CD4-positive, CD25-positive, alpha-beta regulatory T cell (primary cell): ENCODE data around the gene CRIP2. TPM values are rescaled to one million over a fixed set of nuclear protein-coding genes. Genes with fewer than 3 reads are reported as not detected.

Experiments
- ATAC-seq, 2 donors: fragments of 150-1000 bp; cut with Tn5 transposase; one replicate each; pipeline ENCODE4 v1.10.0; 2021; ENCODE audit warnings: low read depth in 2 of 2, moderate number of reproducible peaks in 2 of 2, moderate library complexity in 1 of 2
- DNase-seq, 3 donors: peaks; one replicate each; pipeline versions ENCODE4 v3.0.0 to v3.0.0-alpha.2; 2012 to 2022; ENCODE audit warnings: mixed read lengths in 1 of 3
- H3K27ac ChIP-seq: one replicate; pipeline ENCODE4 v1.7.0; 2013; ENCODE audit warnings: mild to moderate bottlenecking, low read length; ENCODE audit not compliant: insufficient read depth, poor library complexity, severe bottlenecking
- H3K27me3 ChIP-seq: one replicate; pipeline ENCODE4 v1.7.0; 2013; ENCODE audit warnings: low read length; ENCODE audit not compliant: control insufficient read depth, insufficient read depth
- H3K36me3 ChIP-seq: one replicate; pipeline ENCODE4 v1.7.0; 2013; ENCODE audit warnings: mild to moderate bottlenecking, low read length, moderate library complexity; ENCODE audit not compliant: control insufficient read depth, insufficient read depth
- H3K4me1 ChIP-seq: 2 replicates; pipeline ENCODE4 v1.7.0; 2013; ENCODE audit warnings: mild to moderate bottlenecking, low read length; ENCODE audit not compliant: insufficient read depth, control insufficient read depth, poor library complexity, severe bottlenecking
- H3K4me3 ChIP-seq: one replicate; pipeline ENCODE4 v1.7.0; 2013; ENCODE audit warnings: low read depth, mild to moderate bottlenecking, low read length, moderate library complexity
- H3K9me3 ChIP-seq, 2 experiments: 1 replicate in 1 of 2; 2 replicates in 1 of 2; pipeline ENCODE4 v1.7.0; 2013; ENCODE audit warnings: low read length in 2 of 2, mild to moderate bottlenecking in 1 of 2, moderate library complexity in 1 of 2; ENCODE audit not compliant: control insufficient read depth in 2 of 2
- H3K27ac Mint-ChIP-seq, 3 donors: one replicate each; pipeline ENCODE4 v1.8.0; 2020 to 2022; ENCODE audit warnings: mild to moderate bottlenecking in 3 of 3, mixed read lengths in 3 of 3, moderate library complexity in 2 of 3
- H3K27me3 Mint-ChIP-seq: one replicate; pipeline ENCODE4 v1.8.0; 2022; ENCODE audit warnings: mild to moderate bottlenecking, mixed read lengths
- H3K36me3 Mint-ChIP-seq: one replicate; pipeline ENCODE4 v1.8.0; 2020; ENCODE audit warnings: mixed read lengths
- H3K4me1 Mint-ChIP-seq, 4 donors: one replicate each; pipeline ENCODE4 v1.8.0; 2020 to 2022; ENCODE audit warnings: mixed read lengths in 4 of 4, mild to moderate bottlenecking in 1 of 4
- H3K4me3 Mint-ChIP-seq, 4 donors: one replicate each; pipeline ENCODE4 v1.8.0; 2020 to 2022; ENCODE audit warnings: mild to moderate bottlenecking in 4 of 4, mixed read lengths in 4 of 4, moderate library complexity in 3 of 4
- H3K9me3 Mint-ChIP-seq, 7 donors: one replicate each; pipeline ENCODE4 v1.8.0; 2020 to 2022; ENCODE audit warnings: mixed read lengths in 7 of 7, mild to moderate bottlenecking in 3 of 7, moderate library complexity in 2 of 7
- polyA plus RNA-seq, 4 donors: library from polyadenylated mRNA; unstranded; fragments of 300-500 nt; fragmentation: Illumina TruSeq; gene quantifications; one replicate each; pipeline ENCODE4 v1.2.3, GENCODE V29; 2021
- total RNA-seq: library from RNA; stranded (reverse); gene quantifications from one replicate; pipeline ENCODE4 v1.2.3, GENCODE V29; 2022

The CRIP2 gene
- total and polyA plus RNA-seq, 5 donors from 2014 or later = 12.0 to 131 (median 37.1) TPM

- H3K4me1 ChIP-seq = peaks cover 41% of the 10 kb centered on the region
- peaks cover 48% of the 10 kb centered on the region for H3K27me3 Mint-ChIP-seq
- DNase-seq (no peak), ATAC-seq (no peak)
- H3K36me3 ChIP-seq = no peaks in the 10 kb centered on the region
- peaks cover 0 to 19% (median 6%) of the 10 kb centered on the region in 4 donors for H3K4me1 Mint-ChIP-seq
- H3K9me3 ChIP-seq = no peaks in the 10 kb centered on the region
- no peaks in the 10 kb centered on the region for H3K9me3 Mint-ChIP-seq
- no peak overlapping the region for H3K4me3 ChIP-seq
- peak overlapping the region; percentile 44 to 70 (median 48) for H3K4me3 Mint-ChIP-seq
- no peak overlapping the region for H3K27ac ChIP-seq
- no peak overlapping the region for H3K27ac Mint-ChIP-seq
- no peaks in the 10 kb centered on the region for H3K36me3 Mint-ChIP-seq
- peaks cover 3% of the 10 kb centered on the region for H3K27me3 ChIP-seq
Measured at GRCh38 chr14:105525326-105525725, 50.7 kb downstream of the CRIP2 start.

- H3K9me3 ChIP-seq = no peaks in the 10 kb centered on the region
- Mint-ChIP-seq H3K4me1 (peaks cover 0 to 19% (median 6%) of the 10 kb centered on the region in 4 donors), H3K27ac (peak within 1 kb of the TSS in 1 of 3 donors; percentile 31), H3K36me3 (no peaks in the 10 kb centered on the region), H3K9me3 (peaks cover 0 to 2% (median 0%) of the 10 kb centered on the region in 7 donors), H3K27me3 (peaks cover 48% of the 10 kb centered on the region), H3K4me3 (peak within 1 kb of the TSS; percentile 44 to 81 (median 72))
- no peak within 1 kb of the TSS for H3K4me3 ChIP-seq
- H3K27me3 ChIP-seq = peaks cover 3% of the 10 kb centered on the region
- no peaks in the 10 kb centered on the region for H3K36me3 ChIP-seq
- DNase-seq (peak in 1 of 3 donors; percentile 41), ATAC-seq (no peak)
- no peak within 1 kb of the TSS for H3K27ac ChIP-seq
- H3K4me1 ChIP-seq = peaks cover 42% of the 10 kb centered on the region
Measured at GRCh38 chr14:105525861-105526775, 51.5 kb downstream of the CRIP2 start, which contains the start of gene TMEM121. TSS of gene TMEM121 (plus strand) at chr14:105526583. CDS start at chr14:105528835, 2,252 bp downstream.

DNA sequence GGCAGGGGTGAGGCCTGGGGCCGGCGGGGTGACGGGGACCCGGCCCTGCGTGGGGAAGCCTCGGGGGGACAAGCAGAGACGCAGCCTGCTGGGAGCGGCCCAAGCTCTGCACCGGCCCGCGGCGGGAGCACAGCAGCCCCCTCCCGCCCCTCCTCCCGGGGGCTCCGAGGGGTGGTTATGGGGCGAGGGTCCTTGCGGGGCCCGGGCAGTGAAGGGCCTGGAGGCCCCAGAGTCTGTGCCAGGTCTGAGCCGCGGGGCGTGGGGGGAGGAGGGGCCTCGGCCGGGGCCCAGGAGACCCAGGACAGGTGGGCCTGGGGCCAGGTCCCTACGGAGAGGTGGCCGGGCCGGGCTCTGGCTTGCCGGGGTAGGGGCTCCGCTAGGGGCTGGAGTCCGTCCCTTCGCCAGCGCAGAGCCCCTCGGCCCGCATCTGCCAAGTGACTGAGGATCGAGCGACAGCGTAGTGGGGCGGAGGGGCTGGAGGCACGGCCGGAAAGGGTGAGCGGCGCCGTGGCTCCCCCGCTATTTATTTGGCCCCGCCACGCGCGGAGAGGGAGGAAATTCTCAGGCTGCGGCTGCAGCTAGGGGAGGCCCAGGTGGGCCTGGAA, 52.3 kb downstream of the CRIP2 start:
- Histone ChIP-seq H3K9me3 (no peaks in the 10 kb centered on the region), H3K27ac (no peak overlapping the region), H3K27me3 (peaks cover 3% of the 10 kb centered on the region), H3K4me3 (no peak overlapping the region), H3K4me1 (peaks cover 42% of the 10 kb centered on the region), H3K36me3 (no peaks in the 10 kb centered on the region)
- Mint-ChIP-seq H3K4me1 (peaks cover 0 to 19% (median 6%) of the 10 kb centered on the region in 4 donors), H3K27me3 (peaks cover 45% of the 10 kb centered on the region), H3K4me3 (peak overlapping the region in 3 of 4 donors; percentile 71 to 81 (median 72)), H3K27ac (peak overlapping the region in 1 of 3 donors; percentile 31), H3K36me3 (no peaks in the 10 kb centered on the region), H3K9me3 (peaks cover 0 to 2% (median 0%) of the 10 kb centered on the region in 7 donors)
- ATAC-seq = no peak
- no peak for DNase-seq

GRCh38 chr14:105527381-105527825, 52.8 kb downstream of the CRIP2 start:
- Histone ChIP-seq H3K9me3 (no peaks in the 10 kb centered on the region), H3K4me1 (peaks cover 42% of the 10 kb centered on the region), H3K27ac (no peak overlapping the region), H3K36me3 (no peaks in the 10 kb centered on the region), H3K27me3 (peaks cover 3% of the 10 kb centered on the region), H3K4me3 (no peak overlapping the region)
- peak overlapping the region in 3 of 4 donors; percentile 51 to 81 (median 72) for H3K4me3 Mint-ChIP-seq
- peaks cover 44% of the 10 kb centered on the region for H3K27me3 Mint-ChIP-seq
- no peaks in the 10 kb centered on the region for H3K36me3 Mint-ChIP-seq
- H3K4me1 Mint-ChIP-seq = peaks cover 0 to 24% (median 6%) of the 10 kb centered on the region in 4 donors
- DNase-seq (no peak), ATAC-seq (no peak)
- peaks cover 0 to 3% (median 0%) of the 10 kb centered on the region in 7 donors for H3K9me3 Mint-ChIP-seq
- H3K27ac Mint-ChIP-seq = peak overlapping the region in 1 of 3 donors; percentile 31

GRCh38 chr14:105527826-105528585, 53.4 kb downstream of the CRIP2 start:
- Histone ChIP-seq H3K4me3 (no peak overlapping the region), H3K27ac (no peak overlapping the region), H3K27me3 (peaks cover 3% of the 10 kb centered on the region), H3K36me3 (no peaks in the 10 kb centered on the region), H3K4me1 (peaks cover 42% of the 10 kb centered on the region), H3K9me3 (no peaks in the 10 kb centered on the region)
- DNase-seq = peak; percentile 67 to 75 (median 74)
- Mint-ChIP-seq H3K4me3 (peak overlapping the region in 3 of 4 donors; percentile 51 to 81 (median 72)), H3K27ac (no peak overlapping the region), H3K27me3 (peaks cover 43% of the 10 kb centered on the region), H3K36me3 (no peaks in the 10 kb centered on the region), H3K9me3 (peaks cover 0 to 3% (median 0%) of the 10 kb centered on the region in 7 donors), H3K4me1 (peaks cover 0 to 24% (median 6%) of the 10 kb centered on the region in 4 donors)
- ATAC-seq = peak; percentile 65 to 66

GRCh38 chr14:105528586-105529318, 54.1 kb downstream of the CRIP2 start:
- H3K27me3 ChIP-seq = peaks cover 3% of the 10 kb centered on the region
- no peak for ATAC-seq
- H3K4me1 ChIP-seq = peaks cover 42% of the 10 kb centered on the region
- no peaks in the 10 kb centered on the region for H3K9me3 ChIP-seq
- no peak overlapping the region for H3K27ac ChIP-seq
- peaks cover 0 to 3% (median 0%) of the 10 kb centered on the region in 7 donors for H3K9me3 Mint-ChIP-seq
- H3K36me3 Mint-ChIP-seq = no peaks in the 10 kb centered on the region
- H3K4me1 Mint-ChIP-seq = peaks cover 0 to 24% (median 3%) of the 10 kb centered on the region in 4 donors
- no peak overlapping the region for H3K4me3 ChIP-seq
- no peak for DNase-seq
- H3K36me3 ChIP-seq = no peaks in the 10 kb centered on the region
- H3K4me3 Mint-ChIP-seq = peak overlapping the region; percentile 77 to 84 (median 80)
- H3K27ac Mint-ChIP-seq = peak overlapping the region in 1 of 3 donors; percentile 60
- H3K27me3 Mint-ChIP-seq = peaks cover 37% of the 10 kb centered on the region

DNA sequence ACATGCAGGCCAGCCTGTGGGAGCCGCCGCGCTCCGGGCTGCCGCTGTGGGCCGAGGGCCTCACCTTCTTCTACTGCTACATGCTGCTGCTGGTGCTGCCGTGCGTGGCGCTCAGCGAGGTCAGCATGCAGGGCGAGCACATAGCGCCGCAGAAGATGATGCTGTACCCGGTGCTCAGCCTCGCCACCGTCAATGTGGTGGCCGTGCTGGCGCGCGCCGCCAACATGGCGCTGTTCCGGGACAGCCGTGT, 54.6 kb downstream of the CRIP2 start:
- Mint-ChIP-seq H3K9me3 (peaks cover 0 to 3% (median 0%) of the 10 kb centered on the region in 7 donors), H3K27me3 (peaks cover 36% of the 10 kb centered on the region), H3K27ac (peak overlapping the region in 1 of 3 donors; percentile 60), H3K4me3 (peak overlapping the region; percentile 77 to 84 (median 80)), H3K4me1 (peaks cover 0 to 24% (median 3%) of the 10 kb centered on the region in 4 donors), H3K36me3 (no peaks in the 10 kb centered on the region)
- Histone ChIP-seq H3K4me1 (peaks cover 42% of the 10 kb centered on the region), H3K9me3 (no peaks in the 10 kb centered on the region), H3K4me3 (no peak overlapping the region), H3K36me3 (no peaks in the 10 kb centered on the region), H3K27me3 (peaks cover 3% of the 10 kb centered on the region), H3K27ac (no peak overlapping the region)
- ATAC-seq = no peak
- peak in 1 of 3 donors; percentile 39 for DNase-seq
